Astrocyte (in vitro differentiated cells and primary cell): Measurements from ENCODE around the gene KLHL42. TPM values are rescaled to one million over a fixed set of nuclear protein-coding genes. Genes with fewer than 3 reads are reported as not detected.
"Not testable (repeated sequence)": the region's sequence is repeated elsewhere in the genome, so short reads cannot be mapped to it uniquely, and the experiment has no call there.

Experiments
- DNase-seq: peaks from one replicate; pipeline ENCODE4 v3.0.0-alpha.2; 2010; ENCODE audit warnings: low read depth
- FAIRE-seq: peaks from 2 replicates; lab custom pipeline; 2011; peaks lifted over from hg19 to GRCh38; lab: Jason Lieb, UNC
- H2AFZ ChIP-seq: 2 replicates; pipeline ENCODE4 v1.6.0; 2012; ENCODE audit warnings: low read depth, low read length, inconsistent platforms
- H3K27ac ChIP-seq: 2 replicates; pipeline ENCODE4 v1.5.1; 2011; ENCODE audit warnings: low read depth, low read length, inconsistent platforms
- H3K27me3 ChIP-seq: 2 replicates; pipeline ENCODE4 v1.6.0; 2011; ENCODE audit warnings: low read length, inconsistent platforms; ENCODE audit not compliant: insufficient read depth
- H3K36me3 ChIP-seq: 2 replicates; pipeline ENCODE4 v1.5.1; 2011; ENCODE audit warnings: low read length, inconsistent platforms; ENCODE audit not compliant: insufficient read depth
- H3K4me1 ChIP-seq: 2 replicates; pipeline ENCODE4 v1.5.1; 2011; ENCODE audit warnings: low read length, inconsistent platforms; ENCODE audit not compliant: insufficient read depth
- H3K4me2 ChIP-seq: 2 replicates; pipeline ENCODE4 v1.6.0; 2012; ENCODE audit warnings: low read length, inconsistent platforms
- H3K4me3 ChIP-seq: 2 replicates; pipeline ENCODE4 v1.5.1; 2011; ENCODE audit warnings: low read depth, mild to moderate bottlenecking, low read length, inconsistent platforms; ENCODE audit not compliant: insufficient read depth
- H3K79me2 ChIP-seq: 2 replicates; pipeline ENCODE4 v1.6.0; 2012; ENCODE audit warnings: mild to moderate bottlenecking, low read length, inconsistent platforms; ENCODE audit not compliant: insufficient read depth
- H3K9ac ChIP-seq: 2 replicates; pipeline ENCODE4 v1.6.0; 2012; ENCODE audit warnings: mild to moderate bottlenecking, low read length, inconsistent platforms
- H3K9me3 ChIP-seq: 2 replicates; pipeline ENCODE4 v1.5.1; 2012; ENCODE audit warnings: low read depth, mild to moderate bottlenecking, low read length, inconsistent platforms; ENCODE audit not compliant: insufficient read depth
- H4K20me1 ChIP-seq: 2 replicates; pipeline ENCODE4 v1.6.0; 2012; ENCODE audit warnings: low read length, inconsistent platforms; ENCODE audit not compliant: insufficient read depth
- H3K27ac Mint-ChIP-seq: one replicate; pipeline ENCODE4 v1.8.0; 2021; ENCODE audit warnings: mild to moderate bottlenecking, mixed read lengths; ENCODE audit not compliant: unreplicated experiment
- H3K27me3 Mint-ChIP-seq: one replicate; pipeline ENCODE4 v1.8.0; 2021; ENCODE audit warnings: low read depth, mixed read lengths; ENCODE audit not compliant: unreplicated experiment
- H3K36me3 Mint-ChIP-seq: one replicate; pipeline ENCODE4 v1.8.0; 2021; ENCODE audit warnings: low read depth, mixed read lengths; ENCODE audit not compliant: unreplicated experiment
- H3K4me1 Mint-ChIP-seq: one replicate; pipeline ENCODE4 v1.8.0; 2021; ENCODE audit warnings: low read depth, mixed read lengths; ENCODE audit not compliant: unreplicated experiment
- H3K4me3 Mint-ChIP-seq: one replicate; pipeline ENCODE4 v1.8.0; 2021; ENCODE audit warnings: mild to moderate bottlenecking, moderate library complexity, mixed read lengths; ENCODE audit not compliant: unreplicated experiment
- H3K9me3 Mint-ChIP-seq: one replicate; pipeline ENCODE4 v1.8.0; 2021; ENCODE audit warnings: mild to moderate bottlenecking, mixed read lengths; ENCODE audit not compliant: unreplicated experiment
- CTCF ChIP-seq: IDR thresholded peaks from 2 replicates; pipeline ENCODE4 v1.5.1; 2011; ENCODE audit warnings: low read depth, mild to moderate bottlenecking, inconsistent platforms, low read length, moderate library complexity; ENCODE audit not compliant: insufficient read depth
- EZH2 ChIP-seq: IDR thresholded peaks from 2 replicates; pipeline ENCODE4 v1.6.1; 2012; ENCODE audit warnings: mild to moderate bottlenecking, low read length, inconsistent platforms; ENCODE audit not compliant: insufficient read depth
- total RNA-seq: library from RNA; stranded (reverse); gene quantifications from 2 replicates; pipeline ENCODE4 v1.2.1, GENCODE V29; 2021

The KLHL42 gene
- total RNA-seq, 1 donor from 2014 or later, result 40.8 TPM

GRCh38 chr12:27743601-27744000, 36.4 kb upstream of the KLHL42 start:
- H3K79me2 ChIP-seq, result peaks cover 9% of the 10 kb centered on the region
- no peaks in the 10 kb centered on the region for H3K27me3 Mint-ChIP-seq
- H3K4me3 Mint-ChIP-seq, result no peak overlapping the region
- H3K9ac ChIP-seq, result no peak overlapping the region
- H4K20me1 ChIP-seq, result no peaks in the 10 kb centered on the region
- no peak overlapping the region for H3K4me2 ChIP-seq
- no peak overlapping the region for H3K27ac Mint-ChIP-seq
- FAIRE-seq (no peak), DNase-seq (no peak)
- H3K4me3 ChIP-seq, result no peak overlapping the region
- H3K36me3 Mint-ChIP-seq, result peaks cover 14% of the 10 kb centered on the region
- peaks cover 21% of the 10 kb centered on the region for H3K36me3 ChIP-seq
- no peak overlapping the region for H3K27ac ChIP-seq
- H3K9me3 Mint-ChIP-seq, result peaks cover 2% of the 10 kb centered on the region
- TF ChIP-seq CTCF, result no peak
- no peak for TF ChIP-seq EZH2
- H3K9me3 ChIP-seq, result no peaks in the 10 kb centered on the region
- no peak overlapping the region for H2AFZ ChIP-seq
- H3K4me1 ChIP-seq, result no peaks in the 10 kb centered on the region
- peaks cover 4% of the 10 kb centered on the region for H3K4me1 Mint-ChIP-seq
- no peaks in the 10 kb centered on the region for H3K27me3 ChIP-seq

GRCh38 chr12:27745734-27746133, 34.3 kb upstream of the KLHL42 start:
- not testable (repeated sequence) for H3K9me3 ChIP-seq, DNase-seq, H4K20me1 ChIP-seq, H3K27me3 ChIP-seq, FAIRE-seq, H3K27ac ChIP-seq, H3K27ac Mint-ChIP-seq, H2AFZ ChIP-seq, H3K4me1 ChIP-seq, H3K9me3 Mint-ChIP-seq, H3K27me3 Mint-ChIP-seq, H3K9ac ChIP-seq, H3K4me1 Mint-ChIP-seq, H3K4me3 ChIP-seq, H3K4me2 ChIP-seq, H3K4me3 Mint-ChIP-seq
- Histone ChIP-seq H3K36me3 (peaks cover 14% of the 10 kb centered on the region), H3K79me2 (peaks cover 12% of the 10 kb centered on the region)
- peaks cover 10% of the 10 kb centered on the region for H3K36me3 Mint-ChIP-seq

- H3K4me3 ChIP-seq, result no peak overlapping the region
- H4K20me1 ChIP-seq, result no peaks in the 10 kb centered on the region
- no peaks in the 10 kb centered on the region for H3K9me3 ChIP-seq
- no peaks in the 10 kb centered on the region for H3K4me1 ChIP-seq
- H3K27ac ChIP-seq, result no peak overlapping the region
- H3K4me1 Mint-ChIP-seq, result peaks cover 4% of the 10 kb centered on the region
- no peaks in the 10 kb centered on the region for H3K27me3 ChIP-seq
- no peak for FAIRE-seq
- no peak overlapping the region for H3K4me3 Mint-ChIP-seq
- peaks cover 2% of the 10 kb centered on the region for H3K9me3 Mint-ChIP-seq
- H3K9ac ChIP-seq, result no peak overlapping the region
- no peak overlapping the region for H3K4me2 ChIP-seq
- H2AFZ ChIP-seq, result no peak overlapping the region
- H3K27ac Mint-ChIP-seq, result no peak overlapping the region
- H3K79me2 ChIP-seq, result peaks cover 16% of the 10 kb centered on the region
- peaks cover 12% of the 10 kb centered on the region for H3K36me3 Mint-ChIP-seq
- H3K27me3 Mint-ChIP-seq, result no peaks in the 10 kb centered on the region
- DNase-seq, result peak; percentile 13
- H3K36me3 ChIP-seq, result peaks cover 10% of the 10 kb centered on the region
- TF ChIP-seq EZH2 (no peak), CTCF (no peak)
These were observed 32.8 kb upstream of the KLHL42 start for GRCh38 chr12:27747111-27747820.
